ENCODE results near the gene KPNA6. TPM values are rescaled to one million over a fixed set of nuclear protein-coding genes. Genes with fewer than 3 reads are reported as not detected.

Gene KPNA6
- total RNA-seq, 1 experiment from 2014 or later, result 116 TPM

DNA sequence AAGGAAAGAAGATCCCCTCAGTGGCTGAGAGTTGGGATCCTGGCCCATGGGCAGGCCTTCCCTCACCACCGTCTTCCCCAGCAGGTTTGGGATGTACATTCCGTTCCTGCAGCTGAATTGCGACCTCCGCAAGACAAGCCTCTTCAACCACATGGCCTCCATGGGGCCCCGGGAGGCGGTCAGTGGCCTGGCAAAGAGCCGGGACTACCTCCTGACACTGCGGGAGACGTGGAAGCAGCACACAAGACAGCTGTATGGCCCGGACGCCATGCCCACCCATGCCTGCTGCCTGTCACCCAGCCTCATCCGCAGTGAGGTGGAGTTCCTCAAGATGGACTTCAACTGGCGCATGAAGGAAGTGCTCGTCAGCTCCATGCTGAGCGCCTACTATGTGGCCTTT is 16.3 kb upstream of the KPNA6 start:
- POLR2A ChIA-PET, result interaction anchor here (0.6 kb wide), 1 partner anchor 31 kb away, joined by 5 read pairs; no protein-coding TSS in a partner anchor
- Histone ChIP-seq H3K4me1 (ENCODE audit: control insufficient read depth, insufficient read depth, low read length) (no peaks in the 10 kb centered on the region), H3K4me3 (ENCODE audit: low read depth in 2 of 2, low read length in 2 of 2) (no peak overlapping the region), H3K27ac (ENCODE audit: low read length) (no peak overlapping the region), H3K27me3 (ENCODE audit: control insufficient read depth, insufficient read depth, low read length) (no peaks in the 10 kb centered on the region), H3K36me3 (ENCODE audit: control insufficient read depth, insufficient read depth, low read length) (no peaks in the 10 kb centered on the region; the same call in 1 of the 2 replicates), H3K9me3 (ENCODE audit: control insufficient read depth, insufficient read depth, low read depth, low read length) (no peaks in the 10 kb centered on the region)
- CTCF ChIA-PET, result no interaction called here
- no peak for ATAC-seq
- BruUV-seq (replicated peaks), result no TSS peak
- in situ Hi-C loops (cut with HindIII; ENCODE audit: low pct_unique_long_range_greater_than_20kb, low sequenced_read_pairs) (no loop called here), intact Hi-C loops (cut with micrococcal nuclease; ENCODE audit: unreplicated experiment) (no loop called here)
- TF ChIP-seq, protein P1, sequence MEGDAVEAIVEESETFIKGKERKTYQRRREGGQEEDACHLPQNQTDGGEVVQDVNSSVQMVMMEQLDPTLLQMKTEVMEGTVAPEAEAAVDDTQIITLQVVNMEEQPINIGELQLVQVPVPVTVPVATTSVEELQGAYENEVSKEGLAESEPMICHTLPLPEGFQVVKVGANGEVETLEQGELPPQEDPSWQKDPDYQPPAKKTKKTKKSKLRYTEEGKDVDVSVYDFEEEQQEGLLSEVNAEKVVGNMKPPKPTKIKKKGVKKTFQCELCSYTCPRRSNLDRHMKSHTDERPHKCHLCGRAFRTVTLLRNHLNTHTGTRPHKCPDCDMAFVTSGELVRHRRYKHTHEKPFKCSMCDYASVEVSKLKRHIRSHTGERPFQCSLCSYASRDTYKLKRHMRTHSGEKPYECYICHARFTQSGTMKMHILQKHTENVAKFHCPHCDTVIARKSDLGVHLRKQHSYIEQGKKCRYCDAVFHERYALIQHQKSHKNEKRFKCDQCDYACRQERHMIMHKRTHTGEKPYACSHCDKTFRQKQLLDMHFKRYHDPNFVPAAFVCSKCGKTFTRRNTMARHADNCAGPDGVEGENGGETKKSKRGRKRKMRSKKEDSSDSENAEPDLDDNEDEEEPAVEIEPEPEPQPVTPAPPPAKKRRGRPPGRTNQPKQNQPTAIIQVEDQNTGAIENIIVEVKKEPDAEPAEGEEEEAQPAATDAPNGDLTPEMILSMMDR (IDR thresholded peaks at IDR 0.05), result no peak
- TF ChIP-seq POLR2AphosphoS5 (IDR thresholded peaks at IDR 0.05; ENCODE audit: low read depth, low read length) (no peak), SIN3A (IDR thresholded peaks at IDR 0.05; ENCODE audit: borderline replicate concordance, insufficient read depth, low read depth, low read length) (no peak), TCF7L2 (IDR thresholded peaks at IDR 0.05; ENCODE audit: low read depth, low read length) (no peak)
- TF ChIP-seq, protein P2, sequence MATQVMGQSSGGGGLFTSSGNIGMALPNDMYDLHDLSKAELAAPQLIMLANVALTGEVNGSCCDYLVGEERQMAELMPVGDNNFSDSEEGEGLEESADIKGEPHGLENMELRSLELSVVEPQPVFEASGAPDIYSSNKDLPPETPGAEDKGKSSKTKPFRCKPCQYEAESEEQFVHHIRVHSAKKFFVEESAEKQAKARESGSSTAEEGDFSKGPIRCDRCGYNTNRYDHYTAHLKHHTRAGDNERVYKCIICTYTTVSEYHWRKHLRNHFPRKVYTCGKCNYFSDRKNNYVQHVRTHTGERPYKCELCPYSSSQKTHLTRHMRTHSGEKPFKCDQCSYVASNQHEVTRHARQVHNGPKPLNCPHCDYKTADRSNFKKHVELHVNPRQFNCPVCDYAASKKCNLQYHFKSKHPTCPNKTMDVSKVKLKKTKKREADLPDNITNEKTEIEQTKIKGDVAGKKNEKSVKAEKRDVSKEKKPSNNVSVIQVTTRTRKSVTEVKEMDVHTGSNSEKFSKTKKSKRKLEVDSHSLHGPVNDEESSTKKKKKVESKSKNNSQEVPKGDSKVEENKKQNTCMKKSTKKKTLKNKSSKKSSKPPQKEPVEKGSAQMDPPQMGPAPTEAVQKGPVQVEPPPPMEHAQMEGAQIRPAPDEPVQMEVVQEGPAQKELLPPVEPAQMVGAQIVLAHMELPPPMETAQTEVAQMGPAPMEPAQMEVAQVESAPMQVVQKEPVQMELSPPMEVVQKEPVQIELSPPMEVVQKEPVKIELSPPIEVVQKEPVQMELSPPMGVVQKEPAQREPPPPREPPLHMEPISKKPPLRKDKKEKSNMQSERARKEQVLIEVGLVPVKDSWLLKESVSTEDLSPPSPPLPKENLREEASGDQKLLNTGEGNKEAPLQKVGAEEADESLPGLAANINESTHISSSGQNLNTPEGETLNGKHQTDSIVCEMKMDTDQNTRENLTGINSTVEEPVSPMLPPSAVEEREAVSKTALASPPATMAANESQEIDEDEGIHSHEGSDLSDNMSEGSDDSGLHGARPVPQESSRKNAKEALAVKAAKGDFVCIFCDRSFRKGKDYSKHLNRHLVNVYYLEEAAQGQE (IDR thresholded peaks at IDR 0.05; ENCODE audit: insufficient read depth in 1 of 2, low read depth in 2 of 2, low read length in 1 of 2), result no peak
- no peak for DNase-seq (ENCODE audit: low read depth, low spot score)

GRCh38 chr1:32094746-32095521 is 12.9 kb upstream of the KPNA6 start:
- no peaks in the 10 kb centered on the region; the same call in 1 of the 2 replicates for H3K36me3 ChIP-seq (ENCODE audit: control insufficient read depth, insufficient read depth, low read length)
- POLR2A ChIA-PET, result no interaction called here
- intact Hi-C loops (cut with micrococcal nuclease; ENCODE audit: unreplicated experiment), result no loop called here

More at GRCh38 chr1:32094746-32095521, 12.9 kb upstream of the KPNA6 start:
- Histone ChIP-seq H3K27ac (ENCODE audit: low read length) (no peak overlapping the region), H3K27me3 (ENCODE audit: control insufficient read depth, insufficient read depth, low read length) (no peaks in the 10 kb centered on the region), H3K4me3 (ENCODE audit: low read depth in 2 of 2, low read length in 2 of 2) (no peak overlapping the region), H3K9me3 (ENCODE audit: control insufficient read depth, insufficient read depth, low read depth, low read length) (no peaks in the 10 kb centered on the region), H3K4me1 (ENCODE audit: control insufficient read depth, insufficient read depth, low read length) (no peaks in the 10 kb centered on the region)
- in situ Hi-C loops (cut with HindIII; ENCODE audit: low pct_unique_long_range_greater_than_20kb, low sequenced_read_pairs), result no loop called here
- DNase-seq (ENCODE audit: low read depth, low spot score), result no peak
- peak; percentile 39; the same call in 1 of the 2 replicates for ATAC-seq
- BruUV-seq (replicated peaks), result no TSS peak
- CTCF ChIA-PET, result no interaction called here
- TF ChIP-seq, protein P1 (IDR thresholded peaks at IDR 0.05), result no peak
- no peak for TF ChIP-seq POLR2AphosphoS5 (IDR thresholded peaks at IDR 0.05; ENCODE audit: low read depth, low read length)
- TF ChIP-seq SIN3A (IDR thresholded peaks at IDR 0.05; ENCODE audit: borderline replicate concordance, insufficient read depth, low read depth, low read length), result no peak
- TF ChIP-seq TCF7L2 (IDR thresholded peaks at IDR 0.05; ENCODE audit: low read depth, low read length), result no peak
- TF ChIP-seq, protein P2 (IDR thresholded peaks at IDR 0.05; ENCODE audit: insufficient read depth in 1 of 2, low read depth in 2 of 2, low read length in 1 of 2), result no peak

Measured in Panc1 (cell line).